ENCODE measurements around the gene PARD6B.
"Not testable (repeated sequence)": the region's sequence is repeated elsewhere in the genome, so short reads cannot be mapped to it uniquely, and the experiment has no call there.

Gene PARD6B

DNA sequence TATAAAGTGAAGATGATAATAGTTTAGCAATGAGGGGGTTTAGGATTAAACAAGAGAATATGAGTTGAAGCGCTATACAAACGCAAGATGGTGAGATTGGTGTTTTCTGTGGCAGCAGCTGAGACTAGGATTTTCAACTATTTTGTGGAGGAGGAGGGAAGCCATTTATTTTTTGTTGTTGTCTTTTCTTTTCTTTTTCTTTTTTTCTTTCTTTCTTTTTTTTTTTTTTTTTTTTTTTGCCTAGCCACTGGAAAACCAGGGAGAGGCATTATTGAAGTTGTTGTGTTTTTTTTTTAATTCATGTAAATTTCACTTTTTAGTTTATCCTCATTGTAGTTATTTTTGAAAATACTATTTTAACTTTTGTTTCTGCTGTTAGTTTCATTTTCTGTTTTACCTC is 15.9 kb downstream of the PARD6B start:
- no peak for DNase-seq

DNA sequence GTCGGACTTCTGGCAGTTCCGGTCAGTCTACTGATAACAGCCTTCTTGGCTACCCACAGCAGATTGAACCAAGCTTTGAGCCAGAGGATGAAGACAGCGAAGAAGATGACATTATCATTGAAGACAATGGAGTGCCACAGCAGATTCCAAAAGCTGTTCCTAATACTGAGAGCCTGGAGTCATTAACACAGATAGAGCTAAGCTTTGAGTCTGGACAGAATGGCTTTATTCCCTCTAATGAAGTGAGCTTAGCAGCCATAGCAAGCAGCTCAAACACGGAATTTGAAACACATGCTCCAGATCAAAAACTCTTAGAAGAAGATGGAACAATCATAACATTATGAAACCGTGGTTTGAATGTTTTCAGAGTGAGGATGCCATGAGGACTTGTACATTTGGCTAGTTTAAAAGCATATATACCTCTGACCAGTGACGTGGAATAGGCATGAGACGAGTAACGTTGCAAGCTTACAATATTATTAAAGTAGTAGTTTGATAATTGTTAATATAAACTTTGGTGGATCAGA is 18.8 kb downstream of the PARD6B start:
- no peak for DNase-seq

DNA sequence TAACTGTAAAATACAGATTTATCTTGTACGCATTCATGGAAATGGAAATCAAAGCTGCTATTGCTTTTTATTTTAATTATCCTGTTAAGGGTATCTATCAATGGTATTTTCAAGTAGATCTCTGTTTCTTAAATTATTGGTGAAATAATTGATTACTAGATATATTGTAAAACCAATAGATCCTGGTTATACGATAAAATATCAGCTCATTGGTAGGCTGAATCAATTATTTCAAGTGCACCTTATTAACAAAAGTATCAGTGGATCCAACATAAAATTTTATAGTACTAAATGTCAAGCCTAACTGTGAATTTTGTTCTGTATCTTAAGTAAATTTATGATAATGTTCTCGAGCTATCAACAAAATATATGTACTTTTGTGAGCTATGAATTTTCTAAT is 21.8 kb downstream of the PARD6B start:
- no peak for DNase-seq

DNA sequence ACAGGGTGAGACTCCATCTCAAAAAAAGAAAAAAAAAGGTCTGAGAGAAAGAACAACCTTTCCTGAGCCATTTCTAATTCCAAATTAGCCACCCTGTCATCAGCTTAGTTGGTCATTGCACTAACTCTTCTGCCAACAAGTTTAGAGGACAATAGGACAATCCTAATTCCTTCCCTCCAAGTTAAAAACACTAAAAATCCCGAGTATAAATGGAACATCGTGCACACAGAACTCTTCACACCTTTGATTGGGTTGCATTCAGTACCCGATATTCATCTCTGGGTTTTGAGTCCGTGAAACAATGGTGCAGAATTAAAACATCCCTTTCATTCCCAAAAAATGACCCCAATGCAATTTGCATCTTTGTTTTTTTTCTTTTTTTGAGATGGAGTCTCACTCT is 23.0 kb downstream of the PARD6B start:
- no peak for DNase-seq

DNA sequence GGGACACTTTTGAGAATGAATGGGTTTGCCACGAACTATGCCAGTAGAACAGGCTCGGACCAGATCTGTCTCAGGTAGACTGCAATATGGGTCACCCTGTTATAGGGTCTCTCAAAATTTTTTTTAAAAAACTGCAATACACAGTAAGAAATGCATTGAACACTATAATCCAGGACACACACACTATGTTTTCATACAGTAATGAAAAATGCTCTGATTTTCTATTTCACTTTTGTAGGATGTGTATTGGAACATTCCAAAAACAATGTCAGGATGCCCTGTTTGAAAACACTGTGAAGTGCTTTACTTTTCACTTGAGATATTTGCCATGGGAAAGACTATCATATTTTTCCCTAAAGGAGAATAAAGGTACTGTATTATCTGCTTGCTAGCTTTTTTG is 25.1 kb downstream of the PARD6B start:
- DNase-seq = no peak

DNA sequence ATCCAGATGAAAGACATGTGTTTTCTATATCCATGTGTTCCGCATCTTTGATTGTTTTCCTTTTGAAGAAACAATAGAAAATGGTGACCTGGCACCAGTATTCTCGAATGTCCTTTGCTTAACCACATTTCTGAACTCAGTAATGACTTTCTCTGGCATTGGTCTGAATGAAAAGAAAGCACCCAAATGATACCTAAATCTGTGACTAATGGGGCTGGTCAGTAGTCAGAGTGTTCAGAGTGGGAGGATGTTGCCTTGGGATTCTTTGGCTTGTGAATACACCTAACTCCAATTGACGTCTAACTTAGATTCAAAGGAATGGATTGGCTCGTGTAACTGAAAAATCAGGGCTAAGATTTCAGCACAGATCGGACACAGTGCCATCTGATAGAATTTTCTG is 27.1 kb downstream of the PARD6B start:
- DNase-seq = no peak

DNA sequence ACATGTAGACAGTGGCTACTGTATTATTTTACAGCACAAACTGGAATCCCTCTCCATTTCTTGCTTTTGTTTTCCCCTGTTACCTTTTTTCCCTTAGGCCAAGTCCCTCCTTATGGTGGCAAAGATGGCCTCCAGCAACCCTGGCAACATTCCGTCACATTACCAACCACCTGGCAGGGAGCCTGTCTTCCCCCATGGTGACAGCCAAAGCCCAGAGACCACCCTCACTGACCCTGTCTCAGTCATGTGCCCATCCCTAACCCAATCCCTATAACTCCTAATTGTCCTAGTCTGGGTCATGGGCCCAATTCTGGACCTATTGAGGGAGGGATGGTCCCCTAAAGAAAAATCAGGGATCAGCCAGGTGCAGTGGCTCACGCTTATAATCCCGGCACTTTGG is 27.6 kb downstream of the PARD6B start:
- no peak for DNase-seq

DNA sequence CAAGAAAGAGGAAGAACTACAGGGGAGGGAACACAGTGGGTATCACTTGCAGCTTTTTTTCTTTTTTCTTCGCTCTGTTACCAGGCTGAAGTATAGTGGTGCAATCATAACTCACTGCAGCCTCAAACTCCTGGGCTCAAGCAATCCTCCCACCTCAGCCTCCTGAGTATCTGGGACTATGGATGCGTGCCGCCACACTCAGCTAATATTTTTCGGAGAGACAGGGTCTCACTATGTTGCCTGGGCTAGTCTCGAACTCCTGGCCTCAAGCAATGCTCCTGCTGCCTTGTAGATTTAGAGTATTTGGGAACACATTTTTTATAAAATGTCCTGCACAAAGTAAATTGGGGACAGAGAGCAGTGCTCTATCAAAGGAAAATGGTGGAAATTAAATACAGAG is 28.3 kb downstream of the PARD6B start:
- DNase-seq = no peak

DNA sequence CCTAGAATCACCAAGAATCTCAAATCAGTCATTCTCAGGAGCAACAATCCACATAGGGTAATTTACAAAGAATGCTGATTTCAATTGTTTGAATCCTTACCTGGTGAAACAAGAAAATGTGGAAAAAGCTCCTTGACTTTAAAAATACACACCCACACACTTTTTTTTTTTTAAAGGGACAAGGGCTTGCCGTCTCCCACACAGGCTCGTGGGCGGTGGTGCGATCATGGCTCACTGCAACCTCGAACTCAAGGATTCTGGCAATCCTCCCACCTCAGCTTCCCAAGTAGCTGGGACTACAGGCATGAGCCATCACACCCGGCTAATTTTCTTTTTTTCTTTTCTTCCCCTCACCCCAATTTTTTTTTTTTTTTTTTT is 30.7 kb downstream of the PARD6B start:
- no peak for DNase-seq

DNA sequence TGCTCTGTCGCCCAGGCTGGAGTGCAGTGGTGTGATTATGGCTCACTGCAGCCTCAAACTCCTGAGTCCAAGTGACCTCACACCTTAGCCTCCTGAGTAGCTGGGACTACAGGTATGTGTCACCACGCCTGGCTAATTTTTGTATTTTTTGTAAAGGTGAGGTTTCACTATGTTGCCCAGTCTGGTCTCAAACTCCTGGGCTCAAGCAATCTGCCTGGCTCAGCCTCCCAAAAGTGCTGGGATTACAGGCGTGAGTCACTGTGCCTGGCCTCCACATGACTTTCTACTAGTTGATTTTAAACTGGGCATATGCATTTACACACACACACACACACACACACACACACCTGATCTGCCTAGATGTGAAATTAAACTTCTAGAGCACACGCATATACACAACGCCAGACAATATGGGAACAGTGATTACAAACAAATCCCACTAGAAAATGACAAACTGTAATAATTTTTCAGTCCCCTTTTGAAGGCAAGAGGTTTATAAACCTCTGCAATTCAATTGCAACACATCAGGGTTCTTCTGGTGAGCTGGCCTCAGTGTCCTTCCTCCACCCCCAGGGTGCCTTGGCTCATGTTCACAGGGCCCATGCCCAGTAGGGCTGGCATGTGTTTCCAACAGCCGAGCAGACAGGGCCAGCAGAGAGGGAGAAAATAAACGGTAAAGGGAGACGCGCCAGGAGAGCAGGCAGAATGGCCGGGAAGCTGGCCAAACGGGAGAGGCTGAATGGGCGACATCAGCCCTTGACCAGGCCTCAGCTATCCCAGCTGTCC is 31.2 kb downstream of the PARD6B start:
- DNase-seq = no peak

DNA sequence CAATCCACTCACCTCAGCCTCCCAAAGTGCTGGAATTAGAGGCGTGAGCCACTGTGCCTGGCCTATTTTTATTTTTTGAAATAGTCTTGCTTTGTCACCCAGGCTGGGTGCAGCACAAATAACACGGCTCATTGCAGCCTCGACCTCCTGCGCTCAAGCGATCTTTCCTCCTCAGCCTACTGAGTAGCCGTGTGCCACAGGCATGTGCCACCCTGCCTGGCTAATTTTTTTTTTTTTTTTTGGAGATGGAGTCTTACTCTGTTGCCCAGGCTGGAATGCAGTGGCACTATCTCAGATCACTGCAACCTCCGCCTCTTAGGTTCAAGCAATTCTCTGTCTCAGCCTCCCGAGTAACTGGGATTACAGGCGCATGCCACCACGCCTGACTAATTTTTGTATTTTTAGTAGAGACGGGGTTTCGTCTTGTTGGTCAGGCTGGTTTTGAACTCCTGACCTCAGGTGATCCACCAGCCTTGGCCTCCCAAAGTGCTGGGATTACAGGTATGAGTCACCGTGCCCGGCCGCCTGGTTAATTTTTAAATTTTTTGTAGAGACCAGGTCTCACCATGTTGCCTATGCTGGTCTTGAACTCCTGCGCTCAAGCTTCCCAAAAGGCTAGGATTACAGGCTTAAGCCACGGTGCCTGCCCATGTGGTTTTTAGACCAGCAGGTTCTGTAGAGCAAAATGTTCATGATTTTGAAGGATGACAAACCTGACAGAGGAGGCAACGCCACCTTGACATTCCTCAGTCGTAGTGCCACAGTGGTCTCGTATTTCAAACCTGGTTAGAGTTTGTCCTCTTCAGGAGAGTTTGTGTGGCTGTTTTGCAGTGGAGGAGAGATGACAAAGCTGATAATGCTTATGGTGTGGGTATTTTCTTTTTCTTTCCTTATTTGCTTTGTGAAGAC is 32.4 kb downstream of the PARD6B start:
- not testable (repeated sequence) for DNase-seq

DNA sequence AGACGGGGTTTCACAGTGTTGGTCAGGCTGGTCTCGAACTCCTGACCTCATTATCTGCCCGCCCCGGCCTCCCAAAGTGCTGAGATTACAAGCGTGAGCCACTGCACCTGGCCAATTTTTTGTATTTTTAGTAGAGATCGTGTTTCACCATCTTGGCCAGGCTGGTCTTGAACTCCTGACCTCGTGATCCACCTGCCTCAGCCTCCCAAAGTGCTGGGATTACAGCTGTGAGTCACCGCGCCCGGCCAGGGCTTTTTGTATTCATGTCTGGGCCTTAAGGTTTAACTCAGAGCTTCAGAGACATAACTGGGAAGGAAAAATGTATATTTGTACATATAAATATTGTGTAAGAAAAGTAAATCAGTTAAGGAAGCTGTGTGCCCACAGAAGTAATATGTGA is 33.9 kb downstream of the PARD6B start:
- not testable (repeated sequence) for DNase-seq

DNA sequence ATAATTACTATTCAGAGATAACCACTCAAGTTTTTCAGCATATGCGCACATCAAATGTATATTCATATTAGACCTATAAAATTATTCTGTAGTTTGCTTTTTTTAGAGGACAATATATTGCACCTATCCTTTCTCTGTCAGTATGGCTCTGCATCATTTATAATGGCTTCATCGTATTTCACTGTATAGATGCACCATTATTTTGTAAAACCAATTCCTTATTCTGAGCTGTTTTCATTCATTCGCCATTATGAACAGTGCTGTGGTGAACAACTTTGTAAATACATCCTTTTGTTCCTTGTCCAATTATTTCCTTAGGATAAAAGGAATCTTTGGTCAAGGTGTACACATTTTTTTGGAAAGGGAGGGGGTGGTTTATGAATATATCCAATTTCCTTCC is 34.3 kb downstream of the PARD6B start:
- no peak for DNase-seq

DNA sequence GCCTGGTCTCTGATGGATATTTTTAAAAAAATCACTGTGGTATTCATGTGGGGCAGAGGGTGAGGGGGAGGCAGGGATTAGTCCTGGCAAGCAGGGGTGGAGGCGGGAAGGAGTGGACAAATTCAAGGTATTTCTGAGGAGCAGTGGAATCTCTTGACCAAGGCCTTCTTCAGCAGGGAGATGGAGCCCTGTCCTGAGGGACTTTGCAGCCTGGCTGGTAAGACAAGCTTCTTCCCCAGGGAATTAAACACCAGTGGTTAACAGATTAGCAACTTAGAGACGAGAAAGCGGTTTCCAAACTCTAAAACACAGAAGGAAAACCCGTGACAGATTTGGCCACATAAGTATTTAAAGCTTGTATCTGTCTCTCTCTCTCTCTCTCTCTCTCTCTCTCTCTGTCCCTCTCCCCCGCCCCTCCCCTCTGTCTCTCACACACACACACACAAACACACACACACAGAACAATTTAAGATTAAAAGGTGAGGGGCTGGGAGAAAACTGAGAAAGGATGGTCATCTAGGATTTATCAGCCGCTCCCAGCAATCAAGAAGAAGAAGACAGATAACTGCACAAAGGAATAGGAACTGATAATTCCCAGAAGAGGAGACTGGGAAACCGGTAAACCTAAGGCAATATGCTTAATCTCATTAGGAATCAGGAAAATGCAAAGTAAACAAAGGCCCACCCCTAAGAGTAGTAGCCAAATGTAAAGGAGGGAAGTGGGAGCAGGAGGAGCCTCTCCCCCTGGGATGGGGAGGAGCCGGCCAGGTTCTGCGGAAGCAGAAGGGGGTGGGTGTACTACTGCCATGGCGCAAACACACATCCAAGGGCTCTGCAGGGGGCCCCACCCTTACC is 35.8 kb downstream of the PARD6B start:
- DNase-seq = not testable (repeated sequence)

DNA sequence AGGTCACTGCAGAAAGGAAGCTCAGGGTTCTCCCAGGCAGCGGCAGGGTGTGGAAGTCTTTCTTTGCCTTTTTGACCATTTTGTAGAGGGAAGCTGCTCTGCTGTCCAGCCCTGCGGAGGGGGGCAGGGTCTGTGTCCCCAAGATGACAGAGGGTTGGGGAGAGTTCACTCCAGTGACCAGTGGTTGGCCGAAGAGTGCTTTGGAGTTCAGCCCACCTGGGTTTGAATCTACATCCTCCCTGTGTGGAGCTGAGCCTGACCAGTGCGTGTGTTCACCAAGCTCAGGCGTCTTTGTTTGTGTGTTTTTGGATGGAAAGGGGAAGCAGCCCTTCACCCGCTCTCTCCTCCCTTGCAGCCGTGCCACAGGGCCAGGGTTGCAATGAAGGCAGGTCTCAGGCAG is 37.6 kb downstream of the PARD6B start:
- not testable (repeated sequence) for DNase-seq

DNA sequence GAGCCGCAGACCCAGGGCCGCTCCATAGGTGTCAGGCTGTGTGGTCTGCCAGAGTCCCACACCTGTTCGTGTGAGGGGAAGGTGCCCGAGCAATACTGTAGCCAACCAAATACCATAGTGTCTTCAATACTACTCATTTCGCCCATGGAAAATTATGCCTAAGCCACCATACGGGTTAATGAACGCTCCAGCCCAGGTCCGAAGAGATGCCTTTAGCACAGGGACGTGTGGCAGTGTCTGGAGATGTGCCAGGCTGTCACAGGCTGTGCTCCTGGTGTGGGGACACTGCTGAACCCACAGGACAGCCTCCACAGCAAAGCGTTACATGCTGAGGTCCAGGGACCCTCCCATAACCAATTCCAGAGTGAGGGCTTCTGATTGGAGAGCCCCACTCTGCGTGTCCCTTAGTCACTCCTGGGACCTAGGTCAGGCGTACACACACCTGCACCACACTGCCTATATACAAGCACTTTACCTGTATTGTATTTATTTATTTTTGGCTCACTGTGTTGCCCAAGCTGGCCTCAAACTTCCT is 38.2 kb downstream of the PARD6B start:
- DNase-seq = not testable (repeated sequence)

DNA sequence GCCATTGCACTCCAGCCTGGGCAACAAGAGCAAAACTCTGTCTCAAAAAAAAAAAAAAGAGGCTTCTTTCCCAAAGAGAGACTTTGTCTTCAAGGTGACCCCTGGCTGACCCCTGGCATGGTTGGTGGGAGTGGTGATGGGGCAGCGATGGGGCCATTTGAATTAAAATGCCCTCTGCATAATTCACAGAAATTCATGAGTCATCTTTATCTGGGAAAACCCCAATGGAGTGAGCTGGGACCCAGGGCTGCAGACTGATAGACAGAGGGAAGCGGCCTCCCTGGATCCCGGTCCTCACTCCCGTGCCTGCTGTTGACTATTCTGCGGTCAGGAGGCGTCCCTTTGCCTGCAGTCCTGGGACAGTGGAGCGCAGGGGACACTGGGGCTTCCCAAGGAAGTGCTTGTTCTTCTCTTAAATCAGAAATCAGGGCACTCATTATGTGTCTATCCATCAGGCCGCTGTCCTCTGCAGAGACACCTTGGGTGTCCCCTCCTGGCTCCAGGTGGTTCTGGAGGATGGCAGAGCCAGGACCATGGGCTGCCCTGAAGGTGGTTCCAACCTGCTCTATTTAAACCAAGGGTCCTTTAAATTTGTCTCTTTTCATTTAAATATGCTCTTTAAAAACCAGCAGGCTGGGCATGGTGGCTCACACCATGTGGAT is 40.2 kb downstream of the PARD6B start:
- DNase-seq = not testable (repeated sequence)

DNA sequence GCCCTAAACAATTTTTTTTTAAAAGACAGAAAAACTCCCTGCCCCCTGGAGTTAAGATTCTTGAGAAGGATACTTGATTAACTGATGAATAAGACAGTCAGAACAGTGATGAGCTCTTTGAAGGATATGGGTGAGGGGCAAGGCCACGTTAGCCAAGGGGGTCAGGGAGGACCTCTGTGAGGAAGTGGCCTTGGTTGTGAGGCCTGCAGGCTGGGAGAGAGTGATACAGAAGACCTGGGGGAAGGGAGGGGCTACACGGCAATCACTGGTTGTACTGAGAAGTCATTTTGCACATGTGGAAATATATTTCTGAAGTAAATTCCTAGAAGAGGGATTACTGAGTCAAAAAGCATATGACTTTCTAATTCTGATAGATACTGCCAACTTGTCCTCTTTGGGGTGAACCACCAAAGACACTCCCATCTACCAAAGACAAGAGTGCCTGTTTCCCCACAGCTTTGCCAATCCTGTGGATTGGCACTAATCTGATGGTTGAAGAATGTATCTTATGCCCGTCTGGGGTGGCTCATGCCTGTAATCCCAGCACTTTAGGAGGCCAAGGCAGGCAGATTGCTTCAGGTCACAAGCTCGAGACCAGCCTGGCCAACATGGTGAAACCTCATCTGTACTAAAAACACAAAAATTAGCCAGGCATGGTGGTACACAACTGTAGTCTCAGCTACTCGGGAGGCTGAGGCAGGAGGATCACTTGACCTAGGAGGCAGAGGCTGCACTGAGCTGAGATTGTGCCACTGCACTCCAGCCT is 41.2 kb downstream of the PARD6B start:
- DNase-seq = no peak

DNA sequence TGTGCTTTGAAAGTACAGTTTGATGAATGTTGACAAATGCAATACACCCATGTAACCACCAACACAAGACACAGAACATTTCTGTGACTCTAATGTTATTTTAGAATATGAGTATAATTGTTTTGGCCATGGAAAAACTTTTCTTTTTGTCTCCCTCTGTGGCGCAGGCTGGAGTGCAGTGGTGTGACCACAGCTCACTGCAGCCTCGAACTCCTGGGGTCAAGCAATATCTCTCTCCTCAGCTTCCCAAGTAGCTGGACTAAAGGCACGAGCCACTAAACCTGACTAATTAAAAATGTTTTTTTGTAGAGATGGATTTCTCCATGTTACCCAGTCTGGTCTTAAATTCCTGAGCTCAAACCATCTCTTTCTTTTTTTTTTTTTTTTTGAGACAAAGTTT is 43.1 kb downstream of the PARD6B start:
- no peak for DNase-seq

DNA sequence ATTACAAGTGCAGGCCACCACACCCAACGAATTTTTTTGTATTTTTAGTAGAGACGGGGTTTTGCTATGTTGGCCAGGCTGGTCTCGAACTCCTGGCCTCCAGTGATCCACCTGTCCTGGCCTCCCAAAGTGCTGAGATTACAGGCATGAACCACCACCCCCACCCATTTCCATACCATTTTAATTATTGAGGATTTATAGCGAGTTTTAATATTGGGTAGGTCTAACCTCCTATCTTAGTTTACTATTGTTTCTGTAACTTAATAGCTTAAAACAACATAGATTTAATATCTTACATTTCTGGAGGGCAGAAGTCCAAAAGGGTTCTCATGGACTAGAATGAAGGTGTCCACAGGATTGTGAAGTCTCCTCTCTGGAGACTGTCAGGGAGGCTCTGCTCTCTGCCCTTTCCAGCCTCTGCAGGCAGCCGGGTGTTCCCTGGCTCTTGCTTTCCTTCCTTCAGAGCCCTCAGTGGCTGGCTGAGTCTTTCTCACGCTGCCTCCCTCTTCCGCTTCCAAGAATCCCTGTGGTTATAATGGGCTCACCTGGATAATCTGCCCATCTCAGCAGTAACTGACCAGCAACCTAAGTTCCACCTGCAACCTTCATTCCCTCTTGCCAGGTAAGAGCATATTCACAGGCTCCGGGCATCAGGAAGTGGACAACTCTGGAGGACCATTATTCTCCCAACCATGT is 44.9 kb downstream of the PARD6B start:
- no peak for DNase-seq

DNA sequence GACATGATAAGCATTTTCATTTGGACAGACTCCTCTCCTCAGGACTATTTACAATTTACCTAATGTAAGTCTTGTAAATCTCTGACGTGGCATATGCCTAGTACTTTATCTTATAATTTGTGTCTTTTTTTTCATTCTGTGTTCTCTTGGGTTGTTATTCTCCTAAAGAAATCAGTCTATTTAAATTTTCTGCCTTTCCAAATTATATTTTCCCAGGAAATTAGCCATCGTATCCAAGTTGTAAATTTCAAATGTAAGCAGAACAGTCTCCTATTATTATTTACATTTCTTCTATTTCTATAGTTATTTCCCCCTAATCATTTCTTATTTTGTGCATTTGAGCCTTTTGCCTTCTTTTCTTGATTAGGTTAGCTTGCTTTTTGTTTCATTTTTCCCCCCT is 46.0 kb downstream of the PARD6B start:
- DNase-seq = no peak
